ENCODE data around the gene RNASE2. TPM values are rescaled to one million over a fixed set of nuclear protein-coding genes. Genes with fewer than 3 reads are reported as not detected.
"Not testable (repeated sequence)": the region's sequence is repeated elsewhere in the genome, so short reads cannot be mapped to it uniquely, and the experiment has no call there.

RNASE2 gene
- total RNA-seq, 2 donors from 2014 or later = not detected

- Histone ChIP-seq H3K4me1 (no peaks in the 10 kb centered on the region), H3K9me3 (no peaks in the 10 kb centered on the region), H3K4me3 (no peak overlapping the region), H3K36me3 (replicated peaks in 1 of 2; ENCODE audit: insufficient read depth in 1 of 2, low read depth in 2 of 2) (no peaks in the 10 kb centered on the region), H3K27me3 (no peaks in the 10 kb centered on the region), H3K27ac (no peak overlapping the region)
- TF ChIP-seq POLR2A (IDR thresholded peaks at IDR 0.05) = no peak
- peak; percentile 27 to 39 (median 32) for TF ChIP-seq CTCF (IDR thresholded peaks at IDR 0.05)
- intact Hi-C loops (cut with DNase I) = no loop called here
- DNase-seq (peak in 3 of 4 donors; percentile 21 to 61 (median 29)), ATAC-seq (no peak)
- 28 to 40% methylated on average over 17 to 18 of the region's 18 CpGs for WGBS, 2 donors
These were observed 21.0 kb upstream of the RNASE2 start for GRCh38 chr14:20934148-20934762.

- Histone ChIP-seq H3K9me3 (no peaks in the 10 kb centered on the region), H3K27me3 (no peaks in the 10 kb centered on the region), H3K4me3 (no peak overlapping the region), H3K4me1 (no peaks in the 10 kb centered on the region), H3K27ac (no peak overlapping the region), H3K36me3 (replicated peaks in 1 of 2; ENCODE audit: insufficient read depth in 1 of 2, low read depth in 2 of 2) (no peaks in the 10 kb centered on the region)
- TF ChIP-seq POLR2A (IDR thresholded peaks at IDR 0.05) (no peak), CTCF (IDR thresholded peaks at IDR 0.05) (no peak)
- DNase-seq (no peak), ATAC-seq (no peak)
- intact Hi-C loops (cut with DNase I) = no loop called here
- 63 to 73% methylated on average over 5 of the region's 5 CpGs for WGBS, 2 donors
These were observed 19.8 kb upstream of the RNASE2 start for GRCh38 chr14:20935303-20935984.

- H3K9me3 ChIP-seq; H3K27ac ChIP-seq; ATAC-seq; H3K4me1 ChIP-seq; H3K27me3 ChIP-seq; H3K4me3 ChIP-seq; H3K36me3 ChIP-seq (replicated peaks in 1 of 2; ENCODE audit: insufficient read depth in 1 of 2, low read depth in 2 of 2); intact Hi-C loops (cut with DNase I): not testable (repeated sequence)
- WGBS, 2 donors = 57 to 79% methylated on average over 6 of the region's 6 CpGs
- peak in 1 of 4 donors; percentile 33 for DNase-seq
These were observed 10.1 kb upstream of the RNASE2 start for GRCh38 chr14:20945146-20945545.

- 83 to 89% methylated on average over 3 of the region's 9 CpGs for WGBS, 2 donors
- H3K27ac ChIP-seq; H3K4me3 ChIP-seq; H3K27me3 ChIP-seq; ATAC-seq; H3K36me3 ChIP-seq (replicated peaks in 1 of 2; ENCODE audit: insufficient read depth in 1 of 2, low read depth in 2 of 2); DNase-seq; H3K4me1 ChIP-seq; intact Hi-C loops (cut with DNase I); H3K9me3 ChIP-seq: not testable (repeated sequence)
These were observed 8.6 kb upstream of the RNASE2 start for GRCh38 chr14:20946707-20947106.

GRCh38 chr14:20955538-20955873 lies 219 bp downstream of the RNASE2 start:
- 26 to 52% methylated on average over 5 of the region's 5 CpGs for WGBS, 2 donors
- H3K4me1 ChIP-seq; H3K27me3 ChIP-seq; H3K9me3 ChIP-seq; H3K36me3 ChIP-seq (replicated peaks in 1 of 2; ENCODE audit: insufficient read depth in 1 of 2, low read depth in 2 of 2); intact Hi-C loops (cut with DNase I); ATAC-seq; H3K4me3 ChIP-seq: not testable (repeated sequence)
- H3K27ac ChIP-seq = peak overlapping the region in 1 of 4 donors; percentile 26
- peak in 1 of 4 donors; percentile 40 for DNase-seq

GRCh38 chr14:20956376-20956976 lies 1.2 kb downstream of the RNASE2 start:
- Histone ChIP-seq H3K27me3 (no peaks in the 10 kb centered on the region), H3K36me3 (replicated peaks in 1 of 2; ENCODE audit: insufficient read depth in 1 of 2, low read depth in 2 of 2) (no peaks in the 10 kb centered on the region), H3K4me3 (no peak overlapping the region), H3K4me1 (peaks cover 4% of the 10 kb centered on the region), H3K9me3 (no peaks in the 10 kb centered on the region), H3K27ac (no peak overlapping the region)
- 76 to 78% methylated on average over 11 of the region's 11 CpGs for WGBS, 2 donors
- ATAC-seq (no peak), DNase-seq (no peak)
- intact Hi-C loops (cut with DNase I) = no loop called here
- TF ChIP-seq POLR2A (IDR thresholded peaks at IDR 0.05) (no peak), CTCF (IDR thresholded peaks at IDR 0.05) (no peak)

- H3K36me3 ChIP-seq (replicated peaks in 1 of 2; ENCODE audit: insufficient read depth in 1 of 2, low read depth in 2 of 2); ATAC-seq; H3K27me3 ChIP-seq; H3K9me3 ChIP-seq; H3K27ac ChIP-seq; H3K4me1 ChIP-seq; DNase-seq; intact Hi-C loops (cut with DNase I); H3K4me3 ChIP-seq: not testable (repeated sequence)
These were observed 3.7 kb downstream of the RNASE2 start for GRCh38 chr14:20958946-20959345.

Data from body of pancreas (tissue), 4 donors.